Measurements from ENCODE around the gene TMTC1. TPM values are rescaled to one million over a fixed set of nuclear protein-coding genes. Genes with fewer than 3 reads are reported as not detected.

TMTC1 gene
- total RNA-seq, 1 experiment from 2014 or later, result 0.38 TPM

GRCh38 chr12:29781188-29781587, 2.6 kb downstream of the TMTC1 start:
- no peak for DNase-seq (ENCODE audit: low spot score)

- no peak for DNase-seq (ENCODE audit: low spot score)
Measured at GRCh38 chr12:29780084-29780483, 3.7 kb downstream of the TMTC1 start.

DNA sequence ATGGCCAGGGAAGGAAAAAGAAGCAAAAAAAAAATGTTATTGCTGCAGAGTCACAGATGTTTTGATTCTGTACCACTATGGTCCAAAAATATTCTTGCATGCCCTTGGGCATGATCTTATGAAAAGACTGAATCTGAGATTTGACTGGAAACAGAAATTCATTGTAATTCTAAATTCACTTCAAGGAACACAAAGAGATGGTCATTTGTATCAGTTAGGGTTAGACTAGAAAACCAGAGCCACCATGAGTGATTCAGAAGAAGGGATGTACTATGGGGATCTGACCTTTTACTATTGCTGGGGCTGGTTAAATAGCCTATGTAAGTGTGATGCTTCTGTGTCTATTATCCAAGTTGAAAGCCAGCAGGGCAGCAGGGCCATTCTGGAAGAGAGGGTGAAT, 5.2 kb downstream of the TMTC1 start:
- no peak for DNase-seq (ENCODE audit: low spot score)

- DNase-seq (ENCODE audit: low spot score), result no peak
Measured at GRCh38 chr12:29773076-29773475, 10.7 kb downstream of the TMTC1 start.

GRCh38 chr12:29771786-29772185, 12.0 kb downstream of the TMTC1 start:
- DNase-seq (ENCODE audit: low spot score), result no peak

- DNase-seq (ENCODE audit: low spot score), result no peak
Measured at GRCh38 chr12:29771165-29771564, 12.6 kb downstream of the TMTC1 start.

DNA sequence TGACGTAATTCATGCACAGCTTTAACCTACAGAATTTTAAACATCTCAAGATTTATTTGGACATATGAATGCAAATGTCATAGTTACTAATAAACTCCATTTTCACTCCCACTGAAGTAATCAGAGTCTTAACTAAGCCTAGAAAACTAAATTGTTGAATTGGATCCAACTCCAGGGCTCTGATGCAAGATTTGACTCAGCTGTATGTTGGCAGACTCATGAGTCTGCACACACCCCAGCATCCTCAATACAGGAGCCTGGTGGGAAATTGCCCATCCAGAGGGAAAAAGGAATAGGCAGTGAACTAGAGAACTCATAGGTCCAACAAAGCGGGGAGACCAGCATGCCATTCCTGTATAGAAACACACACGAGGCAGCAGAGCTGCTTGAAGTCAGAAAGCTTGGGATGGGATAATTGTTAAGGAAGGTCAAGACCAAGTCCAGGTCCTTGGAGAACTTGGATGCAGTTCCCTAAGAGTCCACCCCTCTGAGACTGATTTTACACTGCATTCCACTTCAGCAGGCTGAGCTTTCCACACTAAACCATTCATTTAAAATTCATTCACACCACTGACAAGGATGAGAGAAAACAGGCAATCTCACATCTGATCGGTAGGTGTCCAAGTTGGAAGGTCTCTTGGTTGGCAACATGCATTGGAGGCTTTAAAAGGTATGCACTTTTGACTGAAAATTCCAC, 14.4 kb downstream of the TMTC1 start:
- no peak for DNase-seq (ENCODE audit: low spot score)

DNA sequence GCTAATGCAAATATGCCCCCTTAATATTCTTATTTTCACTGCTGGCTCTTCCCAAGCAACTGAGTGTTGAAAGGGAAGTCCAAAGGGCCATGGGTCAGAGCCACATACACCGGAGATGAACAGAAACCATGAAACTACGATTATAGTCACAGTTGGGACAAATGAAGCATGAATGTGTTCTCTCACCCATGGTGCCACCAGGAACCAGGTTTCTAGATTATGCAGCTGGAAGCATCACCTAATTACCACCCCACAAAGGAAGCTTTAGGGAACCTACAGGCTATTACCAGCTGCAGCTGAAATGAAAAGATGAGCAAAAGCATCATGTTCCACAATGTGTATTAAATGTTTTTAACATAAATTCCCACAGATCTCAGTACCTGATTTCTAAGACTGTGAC, 15.4 kb downstream of the TMTC1 start:
- no peak for DNase-seq (ENCODE audit: low spot score)

- no peak for DNase-seq (ENCODE audit: low spot score)
Measured at GRCh38 chr12:29763301-29763683, 20.4 kb downstream of the TMTC1 start.

GRCh38 chr12:29762637-29763300, 21.0 kb downstream of the TMTC1 start:
- DNase-seq (ENCODE audit: low spot score), result no peak

GRCh38 chr12:29759950-29760349, 23.8 kb downstream of the TMTC1 start:
- no peak for DNase-seq (ENCODE audit: low spot score)

DNA sequence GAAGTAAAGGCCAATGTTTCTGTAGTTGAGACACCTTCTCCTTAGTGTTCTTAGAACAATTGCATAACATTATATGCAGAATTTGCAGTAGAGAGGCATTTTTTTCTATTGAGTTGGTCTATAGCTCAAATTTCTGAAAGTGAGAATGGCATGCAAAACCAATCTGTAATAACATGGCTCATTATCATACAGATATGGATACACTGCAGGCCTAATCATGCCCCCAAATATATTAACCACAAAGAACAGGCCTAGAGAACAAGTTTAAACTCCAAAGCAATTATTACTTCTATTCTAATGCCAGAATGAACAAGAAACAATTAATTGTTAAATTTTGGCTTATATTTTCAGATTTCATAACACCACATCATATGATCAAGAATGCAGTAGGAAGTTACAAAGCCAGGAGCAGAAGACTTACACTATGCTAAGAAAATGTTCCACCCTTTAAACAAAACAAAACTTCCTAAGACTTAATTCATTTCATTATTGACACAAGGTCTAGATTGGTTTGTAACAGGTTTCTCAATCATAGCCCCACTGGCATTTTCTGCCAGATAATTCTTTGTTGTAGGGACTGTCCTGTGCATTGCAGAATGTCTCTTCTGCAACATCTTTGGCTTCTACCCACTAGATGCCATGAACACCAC, 26.9 kb downstream of the TMTC1 start:
- no peak for DNase-seq (ENCODE audit: low spot score)

GRCh38 chr12:29754235-29755189, 29.2 kb downstream of the TMTC1 start:
- DNase-seq (ENCODE audit: low spot score), result no peak

GRCh38 chr12:29752121-29752520, 31.6 kb downstream of the TMTC1 start:
- DNase-seq (ENCODE audit: low spot score), result no peak

DNA sequence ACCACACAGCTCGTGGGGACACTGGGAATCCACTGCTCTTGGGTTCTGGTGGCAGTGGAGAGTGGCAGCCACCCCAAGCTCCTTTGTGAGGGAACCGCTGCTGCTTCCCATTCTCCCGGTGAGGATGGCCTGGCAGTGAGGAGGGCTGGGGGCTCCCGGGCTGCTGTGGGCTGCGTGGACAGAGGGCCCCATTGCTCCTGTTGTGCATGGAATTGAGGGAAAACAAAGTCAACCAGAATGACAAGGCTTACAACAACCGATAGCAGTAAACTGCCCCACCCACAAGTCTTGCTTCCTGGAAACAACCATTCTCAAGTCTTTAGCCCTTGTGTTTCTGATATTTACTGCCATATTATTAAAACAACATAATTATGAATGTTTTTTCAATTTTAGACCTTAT, 32.1 kb downstream of the TMTC1 start:
- no peak for DNase-seq (ENCODE audit: low spot score)

DNA sequence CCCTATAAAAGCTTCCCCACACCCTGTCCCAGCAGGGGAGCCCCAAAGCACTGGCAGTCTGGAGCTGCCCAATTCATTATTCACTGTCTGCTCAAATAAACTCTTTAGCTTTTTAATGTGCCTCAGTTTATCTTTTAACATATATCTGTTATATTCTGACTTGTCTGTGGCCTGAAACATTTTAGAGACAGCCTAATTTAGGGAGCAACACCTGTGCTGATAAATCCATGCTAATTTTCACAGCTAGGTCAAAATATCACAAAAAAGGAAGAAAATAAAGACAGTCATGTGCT, 32.9 kb downstream of the TMTC1 start:
- DNase-seq (ENCODE audit: low spot score), result no peak

DNA sequence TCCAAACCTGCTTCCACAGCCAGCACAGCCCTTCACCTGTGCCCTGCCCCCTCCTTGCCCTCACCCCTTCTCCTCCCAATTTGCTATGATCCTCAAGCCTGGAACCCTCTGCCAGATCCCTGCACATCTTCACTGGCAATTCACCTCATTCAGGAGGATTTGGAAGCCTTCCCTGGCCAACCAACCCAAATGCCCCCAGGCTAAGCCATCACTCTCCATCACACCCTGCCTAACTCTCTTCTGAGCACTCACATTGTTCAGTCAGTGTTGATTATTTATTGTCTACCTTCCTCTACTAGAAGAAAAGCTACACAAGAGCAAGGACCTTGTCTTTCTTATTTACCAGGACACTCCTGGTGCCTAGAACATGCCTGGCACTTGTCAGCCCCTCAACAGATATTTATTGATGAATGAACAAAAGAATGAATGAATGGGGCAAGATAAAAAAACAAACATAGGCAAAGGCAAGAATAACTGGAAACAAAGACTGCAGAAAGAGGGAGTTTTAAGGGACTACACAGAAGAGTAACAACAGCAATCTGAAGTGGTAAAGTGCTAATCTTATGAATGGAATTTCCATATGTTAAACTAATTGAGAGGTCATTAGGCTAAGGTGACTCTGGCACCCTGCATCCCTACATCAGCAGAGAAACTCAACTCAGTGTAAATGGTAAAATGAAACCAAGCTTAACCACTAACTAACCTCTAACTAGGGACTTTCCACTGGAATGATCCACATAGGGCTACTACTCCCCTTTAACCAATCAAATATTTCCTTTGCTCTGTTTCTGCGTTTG, 33.4 kb downstream of the TMTC1 start:
- DNase-seq (ENCODE audit: low spot score), result no peak

DNA sequence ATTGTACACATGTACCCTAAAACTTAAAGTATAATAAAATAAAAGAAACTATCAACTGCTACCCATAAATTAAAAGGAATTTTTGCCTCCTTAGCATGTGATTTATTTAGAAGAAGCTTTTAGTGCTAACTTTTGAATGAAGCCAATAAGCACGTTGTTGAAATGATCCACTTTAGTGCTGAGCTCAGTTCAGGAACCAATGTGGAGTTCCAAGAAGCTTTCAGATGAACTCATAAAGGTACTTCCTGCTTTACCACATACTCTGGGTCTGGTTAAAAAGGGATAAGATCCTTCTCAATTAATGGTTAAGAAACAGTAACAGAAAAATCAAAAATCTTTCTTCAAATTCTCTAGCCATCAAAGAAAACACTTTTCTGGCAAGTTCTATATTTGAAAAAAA, 39.4 kb downstream of the TMTC1 start:
- no peak for DNase-seq (ENCODE audit: low spot score)

- no peak for DNase-seq (ENCODE audit: low spot score)
Measured at GRCh38 chr12:29743801-29744200, 39.9 kb downstream of the TMTC1 start.

DNA sequence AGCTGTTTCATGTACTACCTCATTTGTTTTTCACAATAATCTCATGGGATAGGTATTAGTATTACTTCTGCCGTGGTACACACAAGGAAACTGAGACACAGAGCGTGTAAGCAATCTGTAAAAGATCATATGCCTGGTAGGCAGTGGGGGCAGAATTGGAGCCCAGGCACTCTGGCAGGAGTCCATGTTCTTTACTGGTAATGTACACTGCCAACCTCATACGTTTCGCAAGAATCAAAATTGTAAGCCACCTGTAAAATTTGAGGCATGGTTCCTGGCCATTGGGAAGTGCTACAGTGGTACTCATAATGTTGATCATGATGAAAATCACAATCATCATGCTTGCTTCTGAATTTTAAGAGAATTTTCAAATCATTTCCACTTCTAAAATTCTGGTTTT, 40.7 kb downstream of the TMTC1 start:
- no peak for DNase-seq (ENCODE audit: low spot score)

DNA sequence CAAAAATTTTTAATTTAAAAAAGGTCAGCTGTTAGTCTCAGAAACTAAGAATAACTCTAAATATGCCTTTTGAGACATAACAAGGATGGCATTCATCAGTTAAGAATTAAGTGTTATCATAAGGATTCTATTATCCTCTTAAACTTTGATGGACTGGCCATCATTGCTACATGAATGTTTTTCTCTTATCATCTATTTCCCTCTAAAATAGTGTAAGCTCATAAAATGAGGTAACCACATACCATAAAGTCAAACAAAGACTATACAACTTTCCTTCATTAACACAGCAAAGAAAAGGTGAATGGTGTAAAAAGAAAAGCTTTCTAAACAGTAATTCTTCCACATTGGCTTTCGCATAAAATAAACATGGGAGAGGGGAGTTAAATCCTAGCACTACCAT, 41.1 kb downstream of the TMTC1 start:
- no peak for DNase-seq (ENCODE audit: low spot score)
